Stimulated activated CD4-positive, alpha-beta T cell treated with anti-CD3 and anti-CD28 coated beads, Interleukin-15, amount 100 ng/mL, for 48 hours (primary cell): ENCODE results near the gene ASIC2.
A peak's percentile ranks its signal among the peaks of the same experiment; 100 is the strongest.

Experiments
- DNase-seq, 2 donors: peaks; one replicate each; pipeline ENCODE4 v3.0.0-alpha.2; 2020; ENCODE audit warnings: low read depth in 2 of 2

ASIC2 gene

GRCh38 chr17:33073416-33073815, 219.7 kb downstream of the ASIC2 start:
- DNase-seq = no peak

GRCh38 chr17:33072421-33073161, 220.5 kb downstream of the ASIC2 start:
- DNase-seq = no peak

GRCh38 chr17:33071656-33072055, 221.4 kb downstream of the ASIC2 start:
- DNase-seq = no peak

- DNase-seq = no peak
Observed at GRCh38 chr17:33057564-33057963, 235.5 kb downstream of the ASIC2 start.

GRCh38 chr17:33056399-33057146, 236.5 kb downstream of the ASIC2 start:
- no peak for DNase-seq

- no peak for DNase-seq
Observed at GRCh38 chr17:33055746-33056145, 237.3 kb downstream of the ASIC2 start.

- DNase-seq = no peak
Observed at GRCh38 chr17:33055171-33055611, 237.9 kb downstream of the ASIC2 start.

GRCh38 chr17:33054412-33054811, 238.7 kb downstream of the ASIC2 start:
- DNase-seq = no peak

- DNase-seq = no peak
Observed at GRCh38 chr17:33053676-33054075, 239.4 kb downstream of the ASIC2 start.

GRCh38 chr17:33052856-33053255, 240.2 kb downstream of the ASIC2 start:
- no peak for DNase-seq

GRCh38 chr17:33050611-33051140, 242.4 kb downstream of the ASIC2 start:
- no peak for DNase-seq

GRCh38 chr17:33049781-33050414, 243.2 kb downstream of the ASIC2 start:
- peak; percentile 11 to 21 for DNase-seq

GRCh38 chr17:33046361-33047255, 246.5 kb downstream of the ASIC2 start:
- no peak for DNase-seq

GRCh38 chr17:33045216-33045615, 247.9 kb downstream of the ASIC2 start:
- no peak for DNase-seq

- no peak for DNase-seq
Observed at GRCh38 chr17:33044771-33045170, 248.3 kb downstream of the ASIC2 start.

GRCh38 chr17:33040461-33040860, 252.6 kb downstream of the ASIC2 start:
- no peak for DNase-seq

- DNase-seq = no peak
Observed at GRCh38 chr17:33039874-33040273, 253.2 kb downstream of the ASIC2 start.

GRCh38 chr17:33038740-33039139, 254.4 kb downstream of the ASIC2 start:
- peak in 1 of 2 donors; percentile 6 for DNase-seq

GRCh38 chr17:33033176-33033575, 259.9 kb downstream of the ASIC2 start:
- no peak for DNase-seq

- DNase-seq = no peak
Observed at GRCh38 chr17:33028778-33029177, 264.3 kb downstream of the ASIC2 start.

GRCh38 chr17:33028061-33028460, 265.0 kb downstream of the ASIC2 start:
- no peak for DNase-seq
